HepG2 (cell line): ENCODE results near the gene TLCD1. TPM values are rescaled to one million over a fixed set of nuclear protein-coding genes. Genes with fewer than 3 reads are reported as not detected.

Experiments
- GABPB1 ChIP-seq: IDR thresholded peaks from 2 replicates; pipeline ENCODE4 v1.6.1; 2016; ENCODE audit warnings: mild to moderate bottlenecking, missing genetic modification reagents, moderate library complexity, missing compliant biosample characterization
- GPN1 ChIP-seq: sonication (generic); formaldehyde crosslinking; IDR thresholded peaks from 2 replicates; pipeline ENCODE4 v1.5.1; 2020; ENCODE audit warnings: missing genetic modification reagents, borderline replicate concordance
- HDAC1 ChIP-seq: sonication (generic); formaldehyde crosslinking; IDR thresholded peaks from 2 replicates; pipeline ENCODE4 v1.5.1; 2020; ENCODE audit warnings: mild to moderate bottlenecking, missing genetic modification reagents
- MXD1 ChIP-seq: sonication (generic); formaldehyde crosslinking; IDR thresholded peaks from 2 replicates; pipeline ENCODE4 v1.4.0; 2020; ENCODE audit warnings: mild to moderate bottlenecking, missing genetic modification reagents
- ZNF18 ChIP-seq: sonication (generic); formaldehyde crosslinking; IDR thresholded peaks from 2 replicates; pipeline ENCODE4 v1.8.0; 2022; ENCODE audit warnings: mild to moderate bottlenecking, missing genetic modification reagents; ENCODE audit not compliant: insufficient replicate concordance
- ZNF451 ChIP-seq: sonication (generic); formaldehyde crosslinking; IDR thresholded peaks from 2 replicates; pipeline ENCODE4 v1.5.0; 2020; ENCODE audit warnings: mild to moderate bottlenecking, missing genetic modification reagents
- ZNF616 ChIP-seq: sonication (generic); formaldehyde crosslinking; IDR thresholded peaks from 2 replicates; pipeline ENCODE4 v1.5.0; 2020; ENCODE audit warnings: low read depth, mild to moderate bottlenecking, missing genetic modification reagents
- ZNF883 ChIP-seq: sonication (generic); formaldehyde crosslinking; IDR thresholded peaks from 2 replicates; pipeline ENCODE4 v1.5.1; 2020; ENCODE audit warnings: mild to moderate bottlenecking, missing genetic modification reagents; ENCODE audit errors: not compliant biosample characterization
- polyA plus RNA-seq, 8 experiments: library from polyadenylated mRNA; depleted of rRNA in 3 of 8; stranded (reverse) in 7 of 8; unstranded in 1 of 8; fragments of >200 nt; fragmentation: Illumina TruSeq in 4 of 8; extraction: Trizol in 4 of 8; gene quantifications; 2 replicates each; pipeline versions ENCODE4 v1.2.1 to v1.2.3, GENCODE V29; 2011 to 2016; ENCODE audit warnings: low read depth in 4 of 8, missing spikeins in 1 of 8, mixed read lengths in 1 of 8; ENCODE audit not compliant: insufficient read depth in 1 of 8
- total RNA-seq, 5 experiments: library from RNA; depleted of rRNA; stranded (reverse); fragments of >200 nt; fragmentation: Illumina TruSeq; extraction: Trizol; gene quantifications; 2 replicates each; pipeline ENCODE4 v1.2.3, GENCODE V29; 2016; ENCODE audit warnings: low read depth in 1 of 5
- TF ChIP-seq, protein P1 (sequence below): sonication (generic); formaldehyde crosslinking; IDR thresholded peaks from 2 replicates; pipeline ENCODE4 v1.4.0; 2020; ENCODE audit warnings: missing genetic modification reagents
- TF ChIP-seq, protein P2 (sequence below): sonication (generic); formaldehyde crosslinking; IDR thresholded peaks from 2 replicates; pipeline ENCODE4 v1.4.0; 2020; ENCODE audit warnings: mild to moderate bottlenecking, missing genetic modification reagents
- TF ChIP-seq, protein P3 (sequence below): sonication (generic); formaldehyde crosslinking; conservative IDR thresholded peaks from 2 replicates; pipeline ENCODE4 v1.4.0; 2020; ENCODE audit warnings: mild to moderate bottlenecking, missing genetic modification reagents, moderate library complexity

TLCD1 gene
- total and polyA plus RNA-seq, 2 of the 13 experiments (the other 11 are each of a cell fraction or from before 2014, with no cell fraction given): 14.9 to 19.6 TPM

DNA sequence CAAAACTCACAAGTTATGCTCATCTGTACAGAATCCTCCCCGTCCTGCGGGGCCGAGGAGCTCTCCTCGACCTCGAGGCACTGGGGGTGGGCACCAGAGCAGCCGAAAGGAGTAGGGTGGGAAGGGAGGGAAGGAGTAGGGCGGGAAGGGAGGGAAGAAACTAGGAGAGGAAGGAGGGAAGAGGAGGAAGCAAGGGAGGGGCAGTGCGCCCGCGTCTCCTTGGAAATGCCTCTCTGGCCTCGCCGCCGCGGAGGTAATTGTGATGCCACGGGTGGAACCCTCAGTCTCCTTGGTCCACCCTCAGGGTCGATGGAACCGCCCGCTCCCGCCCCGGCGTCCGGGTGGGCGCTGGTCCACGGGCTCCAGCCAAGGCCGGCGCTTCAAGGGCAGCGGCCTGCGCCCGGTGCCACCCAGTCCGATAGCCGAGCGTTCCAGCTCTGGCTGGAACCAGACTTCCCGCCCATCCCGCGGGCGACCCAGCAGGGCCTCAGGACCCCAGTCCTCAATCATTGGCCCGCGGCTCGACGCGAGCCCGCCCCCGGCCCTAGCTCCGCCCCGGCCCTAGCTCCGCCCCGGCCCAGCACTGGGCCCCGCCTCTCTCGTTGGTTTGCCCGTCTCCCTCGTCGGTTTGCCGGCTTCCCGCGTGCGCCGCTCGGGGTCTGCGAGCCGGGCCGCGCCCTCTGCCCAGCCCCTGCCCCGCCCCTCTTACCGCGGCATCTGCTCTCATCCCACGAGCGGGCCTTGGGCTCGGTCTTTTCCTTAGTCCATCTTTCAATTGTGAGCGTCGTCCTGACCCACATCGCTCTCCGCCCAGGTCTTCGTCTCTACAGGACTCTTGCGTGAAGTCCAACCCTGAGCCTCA lies 14.9 kb downstream of the TLCD1 start (continued):
- TF ChIP-seq ZNF883 (CRISPR knock-in tag) (peak; percentile 81), ZNF451 (peak; percentile 22; the same call in 1 of the 2 replicates), ZNF18 (CRISPR knock-in tag) (no peak), GPN1 (CRISPR knock-in tag) (no peak), HDAC1 (CRISPR knock-in tag) (peak; percentile 27; the same call in 1 of the 2 replicates), MXD1 (CRISPR knock-in tag) (0 out of 2 replicates have a peak, but pooled peaks have one; percentile 69), GABPB1 (CRISPR knock-in tag) (peak; percentile 80), ZNF616 (CRISPR knock-in tag) (peak; percentile 63; the same call in 1 of the 2 replicates)
- TF ChIP-seq, protein P1, sequence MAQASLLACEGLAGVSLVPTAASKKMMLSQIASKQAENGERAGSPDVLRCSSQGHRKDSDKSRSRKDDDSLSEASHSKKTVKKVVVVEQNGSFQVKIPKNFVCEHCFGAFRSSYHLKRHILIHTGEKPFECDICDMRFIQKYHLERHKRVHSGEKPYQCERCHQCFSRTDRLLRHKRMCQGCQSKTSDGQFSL (CRISPR knock-in tag): peak; percentile 13; the same call in 1 of the 2 replicates
- TF ChIP-seq, protein P2, sequence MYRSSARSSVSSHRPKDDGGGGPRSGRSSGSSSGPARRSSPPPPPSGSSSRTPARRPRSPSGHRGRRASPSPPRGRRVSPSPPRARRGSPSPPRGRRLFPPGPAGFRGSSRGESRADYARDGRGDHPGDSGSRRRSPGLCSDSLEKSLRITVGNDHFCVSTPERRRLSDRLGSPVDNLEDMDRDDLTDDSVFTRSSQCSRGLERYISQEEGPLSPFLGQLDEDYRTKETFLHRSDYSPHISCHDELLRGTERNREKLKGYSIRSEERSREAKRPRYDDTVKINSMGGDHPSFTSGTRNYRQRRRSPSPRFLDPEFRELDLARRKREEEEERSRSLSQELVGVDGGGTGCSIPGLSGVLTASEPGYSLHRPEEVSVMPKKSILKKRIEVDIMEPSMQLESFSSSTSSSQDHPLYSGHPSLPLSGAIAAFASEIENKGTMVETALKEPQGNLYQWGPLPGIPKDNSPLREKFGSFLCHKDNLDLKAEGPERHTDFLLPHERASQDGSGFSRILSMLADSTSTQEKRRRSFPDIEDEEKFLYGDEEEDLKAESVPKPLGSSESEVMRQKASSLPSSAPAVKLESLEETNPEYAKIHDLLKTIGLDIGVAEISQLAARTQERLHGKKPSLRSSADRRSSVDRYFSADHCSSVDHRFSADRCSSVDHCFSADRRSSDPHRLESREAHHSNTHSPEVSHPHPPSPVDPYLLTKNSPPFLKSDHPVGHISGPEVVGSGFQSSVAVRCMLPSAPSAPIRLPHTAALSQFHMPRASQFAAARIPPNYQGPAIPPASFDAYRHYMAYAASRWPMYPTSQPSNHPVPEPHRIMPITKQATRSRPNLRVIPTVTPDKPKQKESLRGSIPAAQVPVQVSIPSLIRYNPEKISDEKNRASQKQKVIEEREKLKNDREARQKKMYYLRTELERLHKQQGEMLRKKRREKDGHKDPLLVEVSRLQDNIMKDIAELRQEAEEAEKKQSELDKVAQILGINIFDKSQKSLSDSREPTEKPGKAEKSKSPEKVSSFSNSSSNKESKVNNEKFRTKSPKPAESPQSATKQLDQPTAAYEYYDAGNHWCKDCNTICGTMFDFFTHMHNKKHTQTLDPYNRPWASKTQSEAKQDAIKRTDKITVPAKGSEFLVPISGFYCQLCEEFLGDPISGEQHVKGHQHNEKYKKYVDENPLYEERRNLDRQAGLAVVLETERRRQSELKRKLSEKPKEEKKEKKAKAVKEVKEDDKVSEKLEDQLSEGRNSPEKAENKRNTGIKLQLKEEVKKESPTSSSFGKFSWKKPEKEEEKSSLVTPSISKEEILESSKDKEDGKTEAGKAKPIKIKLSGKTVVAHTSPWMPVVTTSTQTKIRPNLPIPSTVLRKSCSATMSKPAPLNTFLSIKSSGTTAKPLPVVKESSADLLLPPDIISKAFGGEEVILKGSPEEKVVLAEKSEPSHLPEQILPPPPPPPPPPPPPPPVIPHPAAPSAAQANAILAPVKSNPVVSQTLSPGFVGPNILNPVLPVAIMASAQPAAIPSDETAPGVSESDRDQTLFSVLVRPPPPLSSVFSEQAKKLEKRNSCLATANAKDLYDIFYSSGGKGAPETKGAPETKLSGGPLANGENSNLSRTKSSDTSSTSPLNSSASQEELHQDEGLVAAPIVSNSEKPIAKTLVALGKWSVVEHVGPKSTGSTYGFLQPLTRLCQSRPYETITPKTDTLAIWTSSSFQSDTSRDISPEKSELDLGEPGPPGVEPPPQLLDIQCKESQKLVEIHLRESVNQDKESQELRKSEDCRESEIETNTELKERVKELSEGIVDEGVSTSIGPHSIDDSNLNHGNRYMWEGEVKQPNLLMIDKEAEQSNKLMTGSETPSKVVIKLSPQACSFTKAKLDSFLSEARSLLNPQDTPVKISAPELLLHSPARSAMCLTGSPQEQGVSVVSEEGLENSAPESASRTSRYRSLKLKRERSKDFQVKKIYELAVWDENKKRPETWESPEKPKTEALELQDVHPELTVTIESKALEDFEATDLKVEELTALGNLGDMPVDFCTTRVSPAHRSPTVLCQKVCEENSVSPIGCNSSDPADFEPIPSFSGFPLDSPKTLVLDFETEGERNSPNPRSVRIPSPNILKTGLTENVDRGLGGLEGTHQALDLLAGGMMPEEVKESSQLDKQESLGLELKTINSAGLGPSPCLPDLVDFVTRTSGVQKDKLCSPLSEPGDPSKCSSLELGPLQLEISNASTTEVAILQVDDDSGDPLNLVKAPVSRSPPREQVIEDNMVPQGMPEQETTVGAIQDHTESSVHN (CRISPR knock-in tag): 0 out of 2 replicates have a peak, but pooled peaks have one; percentile 9
- TF ChIP-seq, protein P3, sequence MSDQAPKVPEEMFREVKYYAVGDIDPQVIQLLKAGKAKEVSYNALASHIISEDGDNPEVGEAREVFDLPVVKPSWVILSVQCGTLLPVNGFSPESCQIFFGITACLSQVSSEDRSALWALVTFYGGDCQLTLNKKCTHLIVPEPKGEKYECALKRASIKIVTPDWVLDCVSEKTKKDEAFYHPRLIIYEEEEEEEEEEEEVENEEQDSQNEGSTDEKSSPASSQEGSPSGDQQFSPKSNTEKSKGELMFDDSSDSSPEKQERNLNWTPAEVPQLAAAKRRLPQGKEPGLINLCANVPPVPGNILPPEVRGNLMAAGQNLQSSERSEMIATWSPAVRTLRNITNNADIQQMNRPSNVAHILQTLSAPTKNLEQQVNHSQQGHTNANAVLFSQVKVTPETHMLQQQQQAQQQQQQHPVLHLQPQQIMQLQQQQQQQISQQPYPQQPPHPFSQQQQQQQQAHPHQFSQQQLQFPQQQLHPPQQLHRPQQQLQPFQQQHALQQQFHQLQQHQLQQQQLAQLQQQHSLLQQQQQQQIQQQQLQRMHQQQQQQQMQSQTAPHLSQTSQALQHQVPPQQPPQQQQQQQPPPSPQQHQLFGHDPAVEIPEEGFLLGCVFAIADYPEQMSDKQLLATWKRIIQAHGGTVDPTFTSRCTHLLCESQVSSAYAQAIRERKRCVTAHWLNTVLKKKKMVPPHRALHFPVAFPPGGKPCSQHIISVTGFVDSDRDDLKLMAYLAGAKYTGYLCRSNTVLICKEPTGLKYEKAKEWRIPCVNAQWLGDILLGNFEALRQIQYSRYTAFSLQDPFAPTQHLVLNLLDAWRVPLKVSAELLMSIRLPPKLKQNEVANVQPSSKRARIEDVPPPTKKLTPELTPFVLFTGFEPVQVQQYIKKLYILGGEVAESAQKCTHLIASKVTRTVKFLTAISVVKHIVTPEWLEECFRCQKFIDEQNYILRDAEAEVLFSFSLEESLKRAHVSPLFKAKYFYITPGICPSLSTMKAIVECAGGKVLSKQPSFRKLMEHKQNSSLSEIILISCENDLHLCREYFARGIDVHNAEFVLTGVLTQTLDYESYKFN: peak; percentile 50
